SK-N-MC (cell line): Measurements from ENCODE around the gene MTX1.
"Not testable (repeated sequence)": the region's sequence is repeated elsewhere in the genome, so short reads cannot be mapped to it uniquely, and the experiment has no call there.

Experiments used
- DNase-seq: peaks from one replicate; pipeline ENCODE4 v3.0.0-alpha.2; 2011; ENCODE audit warnings: low read depth, low spot score
- H3K27ac ChIP-seq: fragments of 200-600 bp; sonication (generic); 2 replicates; pipeline ENCODE4 v1.5.1; 2016; ENCODE audit warnings: mixed run types
- H3K36me3 ChIP-seq: fragments of 200-600 bp; sonication (generic); 2 replicates; pipeline ENCODE4 v1.6.1; 2017; ENCODE audit warnings: antibody characterized with exemption, low read length, mixed read lengths; ENCODE audit not compliant: insufficient read depth
- H3K4me3 ChIP-seq: fragments of 200-600 bp; sonication (generic); 2 replicates; pipeline ENCODE4 v1.5.1; 2016
- H3K9ac ChIP-seq: fragments of 200-600 bp; sonication (generic); 2 replicates; pipeline ENCODE4 v1.8.0; 2017; ENCODE audit warnings: mixed run types, mixed read lengths; ENCODE audit not compliant: insufficient read length
- H3K9me3 ChIP-seq: fragments of 200-600 bp; sonication (generic); 2 replicates; pipeline ENCODE4 v1.6.1; 2017; ENCODE audit warnings: low read depth, mild to moderate bottlenecking, antibody characterized with exemption, low read length, moderate library complexity, mixed read lengths
- EZH2 ChIP-seq: fragments of 200-600 bp; sonication (generic); IDR thresholded peaks from one replicate; pipeline ENCODE4 v1.6.1; 2017; ENCODE audit warnings: antibody characterized with exemption
- FOXP2 ChIP-seq: optimal IDR thresholded peaks from 2 replicates; pipeline ENCODE3; 2011; ENCODE audit warnings: mild to moderate bottlenecking, moderate library complexity; ENCODE audit not compliant: insufficient read depth; ENCODE audit errors: extremely low read length, control extremely low read depth
- POLR2AphosphoS5 ChIP-seq: IDR thresholded peaks from 2 replicates; pipeline ENCODE4 v1.6.1; 2012; ENCODE audit warnings: mild to moderate bottlenecking, low read depth, low read length, borderline replicate concordance

The MTX1 gene

GRCh38 chr1:155219592-155220031 lies 11.1 kb downstream of the MTX1 start:
- peak overlapping the region; percentile 78 for H3K27ac ChIP-seq

DNA sequence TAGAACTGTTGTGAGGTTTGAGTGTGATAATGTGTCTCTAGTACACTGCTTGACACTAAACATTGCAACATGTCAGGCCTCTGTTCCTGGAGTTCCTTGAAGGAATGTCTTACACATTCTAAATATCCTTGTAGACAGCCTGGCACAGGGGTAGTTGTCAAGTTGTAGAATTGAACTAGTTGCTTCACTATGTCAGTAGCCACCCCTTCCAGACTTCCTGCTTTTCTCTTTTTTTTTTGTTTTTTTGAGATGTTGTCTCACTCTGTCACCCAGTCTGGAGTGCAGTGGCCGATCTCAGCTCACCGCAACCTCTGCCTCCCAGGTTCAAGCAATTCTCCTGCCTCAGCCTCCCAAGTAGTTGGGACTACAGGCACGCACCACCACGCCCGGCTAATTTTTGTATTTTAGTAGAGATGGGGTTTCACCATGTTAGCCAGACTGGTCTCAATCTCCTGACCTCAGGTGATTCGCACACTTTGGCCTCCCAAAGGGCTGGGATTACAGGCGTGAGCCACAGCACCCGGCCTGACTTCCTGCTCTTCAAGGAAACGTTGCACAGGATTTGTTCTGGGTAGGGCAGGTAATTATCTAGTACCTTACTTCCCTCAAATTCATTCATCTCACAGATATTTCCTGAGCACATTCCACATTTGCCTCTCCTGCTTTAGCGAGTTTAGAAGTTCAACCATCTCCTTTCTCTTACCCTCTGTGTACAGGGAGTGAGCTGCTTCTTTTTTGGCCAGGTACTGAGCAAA lies 11.9 kb downstream of the MTX1 start:
- not testable (repeated sequence) for H3K9ac ChIP-seq, H3K4me3 ChIP-seq, H3K36me3 ChIP-seq, DNase-seq, H3K9me3 ChIP-seq
- peak overlapping the region; percentile 68 for H3K27ac ChIP-seq

More at GRCh38 chr1:155219592-155220031, 11.1 kb downstream of the MTX1 start:
- H3K4me3 ChIP-seq = no peak overlapping the region
- H3K9me3 ChIP-seq = no peaks in the 10 kb centered on the region
- DNase-seq = no peak
- no peak overlapping the region for H3K9ac ChIP-seq
- no peak for TF ChIP-seq EZH2
- TF ChIP-seq FOXP2 = no peak
- no peak for TF ChIP-seq POLR2AphosphoS5
- no peaks in the 10 kb centered on the region for H3K36me3 ChIP-seq

GRCh38 chr1:155223047-155223446 lies 14.6 kb downstream of the MTX1 start:
- Histone ChIP-seq H3K36me3 (no peaks in the 10 kb centered on the region), H3K9ac (no peak overlapping the region), H3K27ac (no peak overlapping the region), H3K9me3 (no peaks in the 10 kb centered on the region), H3K4me3 (no peak overlapping the region)
- no peak for DNase-seq
- TF ChIP-seq POLR2AphosphoS5 = no peak
- no peak for TF ChIP-seq EZH2
- TF ChIP-seq FOXP2 = no peak

DNA sequence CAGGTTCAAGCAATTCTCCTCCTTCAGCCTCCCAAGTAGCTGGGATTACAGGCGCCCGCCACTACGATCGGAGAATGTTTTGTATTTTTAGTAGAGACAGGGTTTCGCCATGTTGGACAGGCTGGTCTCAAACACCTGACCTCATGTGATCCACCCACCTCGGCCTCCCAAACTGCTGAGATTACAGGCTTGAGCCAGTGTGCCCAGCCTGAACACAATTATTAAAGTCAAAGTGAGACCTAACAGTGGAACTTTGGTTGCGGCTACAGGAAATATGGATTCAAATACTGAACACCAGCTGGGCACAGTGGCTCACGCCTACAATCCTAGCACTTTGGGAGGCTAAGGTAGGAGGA lies 16.9 kb downstream of the MTX1 start:
- 0 out of 2 replicates have a peak overlapping the region, but pooled peaks have one; percentile 90 for H3K4me3 ChIP-seq
- DNase-seq, H3K27ac ChIP-seq, H3K9me3 ChIP-seq, H3K36me3 ChIP-seq: not testable (repeated sequence)
- H3K9ac ChIP-seq = peak overlapping the region; percentile 29

DNA sequence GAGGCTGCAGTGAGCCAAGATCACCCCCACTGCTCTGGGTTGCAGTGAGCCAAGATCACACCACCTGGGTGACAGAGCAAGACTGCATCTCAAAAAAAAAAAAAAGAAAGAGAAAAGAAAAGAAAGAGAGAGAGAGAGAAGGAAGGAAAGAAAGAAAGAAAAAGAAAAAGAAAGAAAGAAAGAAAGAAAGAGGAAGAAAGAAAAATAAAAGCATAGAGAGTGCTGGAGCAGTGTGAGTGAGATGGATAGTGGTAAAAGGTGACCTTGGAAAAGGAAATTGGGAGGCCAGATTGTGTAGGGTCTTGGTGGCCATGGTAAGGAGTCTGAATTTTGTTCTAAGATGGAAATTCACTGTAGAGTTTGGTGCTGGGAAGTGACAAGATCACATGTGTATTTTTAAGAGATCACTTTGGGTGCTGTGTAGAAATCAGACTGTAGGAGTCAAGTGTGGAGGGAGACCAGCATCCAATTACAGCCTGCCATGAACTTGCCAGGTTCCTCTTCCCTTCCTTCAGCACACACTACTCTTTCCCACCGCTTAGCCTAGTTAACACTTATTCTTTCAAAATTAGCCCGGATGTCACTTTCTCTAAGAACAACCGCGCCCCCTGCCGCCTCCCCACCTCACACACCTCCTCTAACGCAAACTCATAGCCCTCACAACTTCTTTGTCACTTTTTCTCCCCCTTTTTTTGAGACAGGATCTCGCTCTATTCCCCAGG lies 17.9 kb downstream of the MTX1 start:
- H3K27ac ChIP-seq = peak overlapping the region; percentile 90

DNA sequence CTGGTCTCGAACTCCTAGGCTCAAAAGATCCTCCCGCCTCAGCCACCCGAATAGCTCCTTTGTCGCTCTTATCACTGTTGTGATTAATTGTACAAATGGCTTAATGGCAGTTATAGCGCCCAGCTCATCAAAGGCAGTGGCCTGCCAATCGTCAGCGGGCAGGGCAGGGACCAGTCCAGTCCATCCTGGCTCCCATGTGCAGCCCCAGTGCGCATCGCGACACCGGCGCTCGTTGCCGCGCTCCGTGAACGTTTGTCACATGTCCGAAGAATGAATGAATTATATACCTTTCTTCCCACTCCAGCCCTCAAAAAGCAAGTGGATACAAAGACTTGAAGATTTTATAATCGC lies 18.4 kb downstream of the MTX1 start:
- Histone ChIP-seq H3K9ac (peak overlapping the region; percentile 93), H3K27ac (peak overlapping the region; percentile 90), H3K36me3 (no peaks in the 10 kb centered on the region), H3K9me3 (no peaks in the 10 kb centered on the region), H3K4me3 (peak overlapping the region; percentile 90)
- no peak for DNase-seq
- TF ChIP-seq EZH2 = no peak
- TF ChIP-seq FOXP2 = no peak
- no peak for TF ChIP-seq POLR2AphosphoS5

More for the DNA sequence above, 17.9 kb downstream of the MTX1 start:
- DNase-seq = no peak
- H3K4me3 ChIP-seq = peak overlapping the region; percentile 90
- TF ChIP-seq POLR2AphosphoS5 (0 out of 2 replicates have a peak, but pooled peaks have one; percentile 40), FOXP2 (no peak)
- no peaks in the 10 kb centered on the region for H3K9me3 ChIP-seq
- no peaks in the 10 kb centered on the region for H3K36me3 ChIP-seq
- peak overlapping the region; percentile 93 for H3K9ac ChIP-seq

DNA sequence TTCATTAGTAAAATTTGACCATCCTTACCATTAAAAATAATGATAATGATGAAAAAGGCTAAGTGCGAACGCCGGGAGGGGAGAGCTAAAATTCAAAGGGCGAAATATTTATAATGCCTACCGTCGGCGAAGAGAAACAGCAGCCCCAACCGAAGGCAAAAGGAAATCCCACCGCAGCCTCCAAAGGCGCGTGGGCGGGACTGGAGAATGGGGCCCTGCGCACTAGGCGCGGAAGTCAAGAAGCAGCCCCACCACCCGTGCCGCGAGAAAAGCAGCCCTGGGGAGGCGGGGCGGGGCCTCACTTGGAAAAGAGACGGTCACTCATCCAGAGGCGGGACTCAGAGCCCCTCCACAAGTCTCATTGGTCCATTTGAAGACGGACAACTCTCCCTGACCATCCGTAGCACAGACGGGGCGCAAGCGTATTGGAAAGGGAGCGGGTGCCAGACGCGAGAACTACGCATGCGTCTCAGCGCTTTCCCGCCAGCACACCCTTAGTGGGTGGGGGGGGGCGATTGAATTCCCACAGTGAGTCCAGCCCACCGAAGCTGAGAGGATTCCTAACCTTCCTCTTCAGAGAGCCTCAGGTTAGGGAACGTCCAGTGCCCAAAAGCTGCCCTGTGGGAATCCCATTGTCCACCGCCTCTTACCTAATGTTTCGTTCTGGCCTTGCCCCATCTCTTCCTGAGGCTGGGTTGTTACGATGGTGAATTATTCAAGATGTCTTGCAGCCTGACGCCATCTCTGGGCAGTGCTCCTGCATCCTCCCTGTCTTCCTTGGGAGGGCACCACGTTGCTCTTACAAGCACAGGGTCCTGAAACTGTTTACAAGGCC lies 19.0 kb downstream of the MTX1 start:
- peak overlapping the region; percentile 93 for H3K9ac ChIP-seq
- TF ChIP-seq FOXP2 = no peak
- TF ChIP-seq POLR2AphosphoS5 = peak; percentile 95
- peak; percentile 98 for DNase-seq
- H3K4me3 ChIP-seq = peak overlapping the region; percentile 90
- H3K9me3 ChIP-seq = no peaks in the 10 kb centered on the region
- no peaks in the 10 kb centered on the region for H3K36me3 ChIP-seq
- H3K27ac ChIP-seq = peak overlapping the region; percentile 90

DNA sequence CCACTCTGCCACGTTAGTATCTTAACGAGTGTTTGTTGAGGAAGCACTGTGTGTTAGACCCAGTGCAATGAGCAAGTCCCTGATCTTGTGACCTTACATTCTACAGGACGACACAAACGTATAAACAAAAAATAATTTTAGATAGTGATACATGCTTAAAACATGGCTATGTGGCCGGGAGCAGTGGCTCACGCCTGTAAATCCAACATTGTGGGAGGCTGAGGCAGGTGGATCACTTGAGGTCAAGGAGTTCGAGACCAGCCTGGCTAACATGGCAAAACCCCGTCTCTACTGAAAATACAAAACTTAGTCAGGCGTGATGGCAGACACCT lies 19.6 kb downstream of the MTX1 start:
- DNase-seq = no peak
- peak overlapping the region; percentile 76 for H3K9ac ChIP-seq
- TF ChIP-seq POLR2AphosphoS5 (no peak), FOXP2 (no peak), EZH2 (no peak)
- H3K27ac ChIP-seq = peak overlapping the region; percentile 66
- H3K9me3 ChIP-seq = no peaks in the 10 kb centered on the region
- peak overlapping the region; percentile 53 for H3K4me3 ChIP-seq
- H3K36me3 ChIP-seq = no peaks in the 10 kb centered on the region

GRCh38 chr1:155231302-155231701 lies 22.8 kb downstream of the MTX1 start:
- not testable (repeated sequence) for H3K9me3 ChIP-seq, H3K4me3 ChIP-seq, H3K36me3 ChIP-seq, H3K27ac ChIP-seq, H3K9ac ChIP-seq, DNase-seq

GRCh38 chr1:155232001-155232978 lies 23.8 kb downstream of the MTX1 start:
- not testable (repeated sequence) for H3K9ac ChIP-seq, DNase-seq, H3K27ac ChIP-seq, H3K4me3 ChIP-seq, H3K36me3 ChIP-seq, H3K9me3 ChIP-seq

- not testable (repeated sequence) for H3K36me3 ChIP-seq, H3K9me3 ChIP-seq, DNase-seq, H3K4me3 ChIP-seq, H3K9ac ChIP-seq, H3K27ac ChIP-seq
Measured at GRCh38 chr1:155233502-155233901, 25.0 kb downstream of the MTX1 start.

DNA sequence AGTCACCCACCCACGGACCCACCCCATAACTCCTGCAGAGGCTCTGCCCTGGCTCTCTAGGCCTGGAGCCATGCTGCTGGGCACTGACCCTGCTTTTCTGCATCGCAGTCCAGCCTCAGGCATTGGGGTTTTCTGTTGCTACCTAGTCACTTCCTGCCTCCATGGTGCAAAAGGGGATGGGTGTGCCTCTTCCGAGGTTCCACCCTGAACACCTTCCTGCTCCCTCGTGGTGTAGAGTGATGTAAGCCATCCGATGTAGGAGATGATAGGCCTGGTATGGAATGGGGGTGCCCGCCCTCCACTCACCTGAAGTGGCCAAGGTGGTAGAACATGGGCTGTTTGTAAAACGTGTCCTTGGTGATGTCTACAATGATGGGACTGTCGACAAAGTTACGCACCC lies 26.9 kb downstream of the MTX1 start:
- not testable (repeated sequence) for H3K36me3 ChIP-seq, H3K27ac ChIP-seq, H3K4me3 ChIP-seq, H3K9me3 ChIP-seq, H3K9ac ChIP-seq, DNase-seq
